Activated effector memory CD4-positive, alpha-beta T cell treated with Interleukin-2 at 50 U/mL for 16 hours (primary cell): ENCODE measurements around the gene PRKACB.
"Not testable (repeated sequence)": the region's sequence is repeated elsewhere in the genome, so short reads cannot be mapped to it uniquely, and the experiment has no call there.

ENCODE experiments used
- DNase-seq: peaks from one replicate; pipeline ENCODE4 v3.0.0-alpha.2; 2020

The PRKACB gene

DNA sequence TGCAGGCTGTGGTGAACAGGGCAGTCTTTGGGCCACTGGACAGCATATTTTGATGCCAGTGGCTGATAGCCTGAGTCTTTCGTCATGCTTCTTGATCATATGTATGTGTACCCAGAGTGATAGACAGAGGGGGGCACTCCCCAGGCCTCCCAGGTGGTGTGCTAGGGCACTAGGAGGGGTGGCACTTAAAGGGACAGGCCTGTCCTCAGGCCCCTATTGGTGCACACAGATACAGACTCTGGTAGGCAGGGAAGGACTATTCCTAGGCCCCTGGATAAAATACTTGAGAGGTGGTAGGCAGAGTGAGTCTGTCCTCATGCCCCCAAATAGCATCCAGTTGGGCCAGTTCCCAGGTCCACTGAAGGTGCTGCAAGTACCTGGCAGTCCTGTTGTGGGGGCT lies 80.8 kb downstream of the PRKACB start:
- no peak for DNase-seq

DNA sequence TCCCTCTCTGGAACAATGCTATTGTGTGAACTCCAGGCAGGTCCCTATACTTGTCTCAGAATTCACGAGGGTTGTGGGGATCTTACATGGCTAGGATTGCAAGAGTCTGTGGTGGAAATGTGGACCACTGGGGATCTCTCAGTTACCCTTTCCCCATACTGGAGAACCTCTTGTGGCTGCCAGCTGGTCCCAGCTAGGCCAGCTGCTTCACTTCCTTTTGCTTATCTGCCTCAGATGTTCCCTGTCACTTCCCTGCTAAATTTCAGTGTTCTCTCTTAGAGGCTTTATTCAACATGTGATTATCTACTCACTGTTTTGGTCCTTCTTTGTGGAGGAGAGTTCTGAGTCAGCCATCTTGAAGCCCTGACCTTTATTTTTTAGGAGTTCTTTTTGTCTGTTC lies 81.6 kb downstream of the PRKACB start:
- DNase-seq: no peak

DNA sequence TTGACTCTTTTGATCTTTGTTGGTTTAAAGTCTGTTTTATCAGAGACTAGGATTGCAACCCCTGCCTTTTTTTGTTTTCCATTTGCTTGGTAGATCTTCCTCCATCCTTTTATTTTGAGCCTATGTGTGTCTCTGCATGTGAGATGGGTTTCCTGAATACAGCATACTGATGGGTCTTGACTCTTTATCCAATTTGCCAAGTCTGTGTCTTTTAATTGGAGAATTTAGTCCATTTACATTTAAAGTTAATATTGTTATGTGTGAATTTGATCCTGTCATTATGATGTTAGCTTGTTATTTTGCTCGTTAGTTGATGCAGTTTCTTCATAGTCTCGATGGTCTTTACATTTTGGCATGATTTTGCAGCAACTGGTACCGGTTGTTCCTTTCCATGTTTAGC lies 88.6 kb downstream of the PRKACB start:
- not testable (repeated sequence) for DNase-seq

DNA sequence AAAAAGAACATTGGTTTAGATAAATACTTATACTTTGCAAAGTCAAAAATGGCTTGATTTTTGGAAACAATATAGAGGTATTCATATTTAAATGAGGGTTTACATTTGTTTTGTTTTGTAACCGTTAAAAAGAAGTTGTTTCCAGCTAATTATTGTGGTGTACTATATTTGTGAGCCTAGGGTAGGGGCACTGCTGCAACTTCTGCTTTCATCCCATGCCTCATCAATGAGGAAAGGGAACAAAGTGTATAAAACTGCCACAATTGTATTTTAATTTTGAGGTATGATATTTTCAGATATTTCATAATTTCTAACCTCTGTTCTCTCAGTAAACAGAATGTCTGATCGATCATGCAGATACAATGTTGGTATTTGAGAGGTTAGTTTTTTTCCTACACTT lies 92.2 kb downstream of the PRKACB start:
- DNase-seq: no peak

DNA sequence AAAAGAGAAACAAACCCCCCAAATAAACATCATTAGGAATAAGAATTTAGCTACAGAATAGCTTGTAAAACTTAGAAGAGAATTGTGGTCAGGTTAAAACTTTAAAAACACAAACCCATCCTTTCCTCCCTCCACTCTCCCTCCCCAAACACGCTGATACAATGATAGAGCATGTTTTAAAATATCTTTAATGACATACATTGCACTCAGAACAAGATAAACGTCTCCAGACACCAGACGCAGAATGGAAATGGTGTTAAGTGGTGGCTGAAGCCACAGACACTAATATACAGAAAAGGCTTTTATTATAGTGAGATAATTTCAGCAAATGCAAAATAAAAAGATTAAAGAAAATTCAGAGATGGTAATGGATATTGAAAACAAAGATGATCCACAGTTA lies 98.6 kb downstream of the PRKACB start:
- DNase-seq: no peak

DNA sequence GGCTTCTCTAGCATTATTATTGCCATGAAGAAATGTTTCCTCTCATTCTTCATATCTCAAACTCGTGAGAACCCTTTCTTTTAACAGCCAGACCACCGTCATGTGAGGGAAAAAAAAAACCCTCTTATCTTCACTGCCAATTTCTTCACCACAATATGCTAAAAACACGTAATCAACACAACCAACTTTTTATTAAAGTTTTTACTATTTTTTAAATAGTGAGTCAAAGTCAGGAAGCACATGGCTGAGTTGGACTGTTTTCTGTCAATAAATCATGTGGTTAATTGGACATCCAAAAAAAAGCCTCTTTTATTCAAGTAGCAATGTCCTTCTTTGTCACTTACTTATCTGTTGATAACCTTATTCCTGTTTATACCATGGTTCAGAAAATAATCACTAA lies 101.5 kb downstream of the PRKACB start:
- no peak for DNase-seq

DNA sequence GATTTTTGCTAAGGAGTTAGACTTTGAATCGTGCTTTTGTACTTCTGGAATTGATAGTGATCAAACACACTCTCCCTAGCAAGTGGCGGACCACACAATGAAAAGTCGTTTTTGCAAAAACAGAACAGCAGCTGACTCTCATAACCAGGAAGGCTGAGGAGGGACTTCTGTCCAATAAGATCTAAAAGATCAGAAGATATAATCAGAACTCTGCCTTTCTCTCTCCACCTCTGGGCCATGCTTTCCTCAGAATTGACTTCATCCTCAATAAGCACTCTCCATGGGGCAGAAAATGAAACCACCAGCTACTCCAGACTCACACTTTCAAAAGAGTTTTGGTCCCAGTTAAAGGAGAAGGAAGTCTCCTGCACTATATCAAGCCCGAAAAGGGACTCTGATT lies 102.1 kb downstream of the PRKACB start:
- no peak for DNase-seq

DNA sequence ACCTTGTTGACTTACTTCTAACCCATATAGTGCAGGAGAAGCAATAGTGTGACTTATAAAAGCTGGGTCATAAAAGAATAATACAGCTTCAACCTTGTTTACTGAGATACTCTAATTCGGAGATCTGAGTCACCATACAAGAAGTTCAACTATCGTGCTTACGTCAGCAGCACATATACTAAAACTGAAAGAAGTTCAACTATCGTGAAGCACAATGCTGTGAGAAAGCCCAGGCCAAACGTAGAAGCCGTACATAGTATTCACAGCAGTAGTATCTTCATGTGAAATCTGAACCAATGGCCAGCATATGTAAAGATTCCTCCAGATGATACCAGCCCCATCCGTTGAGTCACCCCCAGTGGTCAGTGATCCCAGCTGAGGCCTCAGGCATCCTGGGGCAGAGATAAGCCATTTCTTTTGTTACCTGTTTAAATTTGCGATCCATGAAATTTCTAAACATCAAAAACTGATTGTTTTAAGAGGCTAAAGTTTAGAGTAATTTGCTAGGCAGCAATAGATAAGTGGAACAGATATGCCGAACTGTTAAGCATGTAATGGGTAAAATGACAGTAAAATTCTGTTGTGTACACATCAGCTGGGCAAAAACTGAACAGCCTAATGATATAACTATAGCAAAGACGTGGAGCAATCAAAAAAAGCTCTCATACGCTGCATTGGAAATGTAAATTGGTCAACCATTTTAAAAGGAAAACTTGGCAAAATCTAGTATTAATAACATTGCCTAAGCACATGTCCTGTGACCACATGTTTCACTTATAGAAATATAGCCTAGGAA lies 103.6 kb downstream of the PRKACB start:
- DNase-seq: no peak

DNA sequence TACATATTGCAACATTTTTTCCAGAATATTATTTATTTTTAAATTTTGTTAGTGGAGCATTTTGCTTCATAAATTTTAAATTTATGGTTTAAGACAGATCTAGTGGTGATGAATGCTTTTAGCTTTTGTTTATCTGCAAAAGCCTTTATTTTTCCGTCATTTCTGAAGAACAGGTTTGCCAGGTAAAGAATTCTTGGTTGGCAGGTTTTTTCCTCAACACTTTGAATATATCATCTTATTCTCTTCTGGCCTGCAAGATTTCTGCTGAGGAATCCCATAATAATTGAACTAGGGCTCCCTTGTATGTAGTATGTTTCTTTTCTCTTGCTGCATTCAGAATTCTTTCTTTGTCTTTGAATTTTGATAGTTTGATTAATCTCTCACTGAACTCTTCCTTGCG lies 106.6 kb downstream of the PRKACB start:
- DNase-seq: no peak

DNA sequence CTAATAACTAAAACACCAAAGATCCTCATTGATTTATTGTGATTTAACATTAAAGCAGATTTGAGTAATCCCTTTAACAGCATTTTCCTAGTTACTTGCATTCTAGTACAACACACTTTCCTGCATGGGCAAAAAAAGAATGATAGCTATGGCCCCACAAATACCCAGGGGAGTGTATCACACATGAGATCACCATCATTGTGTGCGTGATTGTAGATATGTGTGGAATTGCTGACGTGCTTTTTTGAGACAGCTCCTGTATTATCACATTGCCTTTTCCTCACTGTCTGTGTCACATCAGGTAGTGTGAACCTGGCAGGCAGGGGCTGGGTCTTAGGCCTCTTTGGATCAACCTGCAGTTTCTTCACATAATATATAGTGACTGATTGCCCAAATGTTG lies 109.0 kb downstream of the PRKACB start:
- no peak for DNase-seq

DNA sequence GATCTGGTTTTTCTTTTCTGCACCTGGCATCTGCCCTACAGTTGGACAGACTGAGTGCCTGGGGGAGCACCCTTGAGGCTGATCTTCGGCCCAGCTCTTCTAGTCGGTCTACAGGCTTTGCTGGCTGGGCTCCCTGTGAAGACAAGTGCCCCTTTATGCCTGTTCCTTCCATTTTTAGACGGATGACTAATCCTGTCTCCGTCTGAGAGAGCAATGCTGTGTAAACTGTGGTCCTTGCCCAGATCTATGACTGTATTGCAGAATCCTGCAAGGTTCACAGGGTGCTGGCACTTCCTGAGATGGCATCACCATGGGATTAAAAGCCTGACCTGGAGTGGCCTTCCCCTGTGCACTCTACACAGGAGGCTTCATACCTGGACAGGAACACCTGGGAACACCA lies 109.8 kb downstream of the PRKACB start:
- DNase-seq: no peak

DNA sequence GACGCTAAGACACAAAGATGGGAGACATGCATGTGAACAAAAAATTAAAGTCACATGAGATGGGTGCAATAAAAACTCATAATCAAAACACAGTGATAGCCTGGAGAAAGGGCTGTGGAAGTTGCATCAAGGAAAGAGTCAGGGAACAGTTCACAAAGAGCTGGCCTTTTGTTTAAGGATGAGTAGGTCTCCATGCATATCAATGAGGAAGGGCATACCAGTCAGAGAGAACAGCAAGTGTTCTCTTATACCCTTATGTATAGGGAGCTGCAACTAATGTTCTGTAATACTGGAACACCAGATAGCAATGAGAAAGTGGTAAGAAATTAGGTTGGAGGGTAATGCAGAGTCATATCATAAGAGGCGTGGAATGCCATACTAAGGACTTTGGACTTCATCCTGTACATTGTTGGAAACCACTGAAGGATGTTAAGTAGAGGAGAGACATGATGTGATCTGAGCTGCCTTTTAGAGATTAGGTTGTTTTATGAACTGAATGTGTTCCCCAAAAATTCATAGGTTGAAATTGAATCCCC lies 110.7 kb downstream of the PRKACB start:
- DNase-seq: no peak

DNA sequence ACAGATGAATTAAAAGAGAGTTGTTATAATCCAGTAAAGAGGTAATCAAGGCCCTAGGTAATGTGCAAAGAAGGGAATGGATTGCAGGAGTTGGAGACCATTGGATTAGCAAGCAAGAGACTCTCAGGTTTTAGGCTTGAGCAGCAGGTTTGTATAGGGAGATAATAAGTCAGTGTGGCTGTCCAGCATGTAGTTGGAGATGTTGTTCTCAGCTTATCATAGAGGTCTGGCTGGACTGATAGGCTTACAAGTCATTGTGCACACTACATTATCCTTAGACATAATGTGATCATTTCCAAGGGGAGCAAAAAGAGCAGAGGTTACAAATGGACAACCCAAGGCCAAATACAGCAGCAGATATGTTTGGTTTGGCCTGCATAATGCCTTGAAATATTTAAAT lies 111.5 kb downstream of the PRKACB start:
- DNase-seq: no peak

DNA sequence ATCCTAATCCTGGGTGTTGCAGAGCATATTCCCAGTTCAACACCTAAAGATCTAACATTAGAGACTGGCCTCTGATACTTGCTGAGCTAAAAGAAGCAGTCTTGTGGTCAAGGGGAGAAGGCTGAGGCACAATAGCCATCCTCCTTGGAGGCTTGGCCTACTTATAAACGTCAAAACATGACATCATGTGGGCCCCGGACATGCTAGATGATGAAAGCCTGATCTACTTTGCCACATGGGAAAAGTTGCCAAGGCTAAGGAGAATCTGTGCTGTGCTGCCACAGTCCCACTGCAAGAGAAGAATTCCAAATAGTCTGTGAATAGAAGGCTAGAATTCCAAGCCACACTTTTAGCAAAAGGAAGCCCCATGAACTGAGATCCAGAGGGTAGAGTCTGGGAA lies 113.5 kb downstream of the PRKACB start:
- no peak for DNase-seq

DNA sequence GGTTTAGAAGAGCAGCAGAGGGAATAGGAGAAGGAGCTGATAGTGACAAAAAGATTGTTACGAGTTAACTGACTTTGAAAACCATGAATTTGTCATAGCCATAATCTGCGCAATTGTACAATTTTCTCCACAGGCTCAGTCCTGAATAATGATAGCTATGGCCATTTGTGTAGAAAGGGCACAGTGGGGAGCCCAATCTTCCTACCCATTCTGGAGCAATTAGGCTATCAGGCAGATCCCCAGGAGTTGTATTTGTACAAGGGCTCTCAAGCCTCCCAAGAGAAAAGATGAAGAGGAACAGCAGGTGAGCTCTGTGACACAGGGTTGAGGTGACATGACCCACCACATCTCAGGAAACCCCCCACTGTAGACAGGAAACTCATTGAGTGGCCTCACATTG lies 115.3 kb downstream of the PRKACB start:
- no peak for DNase-seq

DNA sequence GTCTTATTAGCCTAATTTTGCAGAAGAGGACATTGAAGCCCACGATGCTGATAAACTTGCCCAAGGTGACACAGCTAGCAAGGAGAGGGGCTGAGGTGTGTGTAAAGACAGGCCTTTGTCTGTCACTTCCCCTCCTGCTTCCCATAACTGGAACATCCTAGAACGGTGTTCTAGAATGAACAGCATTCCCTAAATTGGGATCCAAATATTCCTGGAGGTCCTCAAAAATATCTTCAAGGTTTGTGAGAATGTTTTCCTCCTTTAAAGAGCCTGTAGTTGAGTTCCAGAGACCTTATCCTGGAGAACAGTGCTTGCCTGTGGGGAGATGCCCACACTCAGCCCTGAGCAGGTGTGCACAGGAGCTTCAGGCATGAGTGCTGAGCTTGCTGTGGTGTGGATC lies 115.9 kb downstream of the PRKACB start:
- no peak for DNase-seq

DNA sequence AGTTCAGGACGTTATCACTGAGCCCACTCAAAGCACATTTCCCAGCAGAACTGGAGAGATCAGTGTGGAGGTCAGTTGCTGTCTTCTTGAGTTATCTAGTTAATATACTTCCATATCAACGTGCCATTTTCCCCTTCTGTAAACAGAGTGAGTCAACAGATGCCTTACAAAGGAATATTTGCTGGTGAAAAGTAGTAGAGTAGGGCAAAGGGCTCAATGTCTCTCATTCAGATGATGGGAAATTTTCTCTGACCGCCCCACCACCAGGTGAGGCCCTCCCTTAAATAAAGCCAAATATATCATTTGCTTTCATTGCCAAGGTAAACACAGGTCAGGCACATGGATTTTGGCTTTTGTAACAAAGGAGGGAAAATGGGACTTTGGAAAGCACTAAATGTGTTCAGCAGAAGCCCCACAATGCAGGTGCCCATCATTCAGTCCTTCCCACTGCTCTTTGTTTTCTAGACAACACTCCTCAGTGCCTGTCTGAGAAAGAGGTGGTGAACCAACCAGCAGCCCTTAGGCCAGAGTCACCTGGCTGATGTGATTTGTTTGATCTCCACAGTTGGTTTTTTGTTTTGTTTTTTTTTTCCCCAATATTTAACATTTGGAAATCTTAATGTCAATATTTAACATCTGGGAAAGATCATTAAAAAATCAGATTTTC lies 116.9 kb downstream of the PRKACB start:
- DNase-seq: no peak

DNA sequence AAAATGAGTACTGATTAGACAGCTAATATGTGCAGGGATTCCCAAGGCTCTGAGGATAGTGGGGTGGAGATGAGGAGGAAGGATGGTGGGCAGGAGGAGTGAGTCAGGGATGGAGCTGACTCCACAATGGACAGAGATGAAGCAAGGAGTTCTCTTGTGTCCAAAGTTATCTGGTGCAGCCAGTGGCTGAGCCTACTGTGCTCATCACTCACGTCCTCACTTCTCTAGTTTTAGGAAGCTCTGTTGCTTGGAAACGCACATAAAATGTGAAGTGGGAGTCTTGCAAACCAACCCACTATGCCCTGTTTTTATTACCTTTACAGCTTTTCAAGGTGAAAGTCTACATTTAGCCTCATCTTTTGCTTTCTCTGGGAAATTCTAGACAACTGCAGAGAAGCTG lies 120.9 kb downstream of the PRKACB start:
- no peak for DNase-seq

DNA sequence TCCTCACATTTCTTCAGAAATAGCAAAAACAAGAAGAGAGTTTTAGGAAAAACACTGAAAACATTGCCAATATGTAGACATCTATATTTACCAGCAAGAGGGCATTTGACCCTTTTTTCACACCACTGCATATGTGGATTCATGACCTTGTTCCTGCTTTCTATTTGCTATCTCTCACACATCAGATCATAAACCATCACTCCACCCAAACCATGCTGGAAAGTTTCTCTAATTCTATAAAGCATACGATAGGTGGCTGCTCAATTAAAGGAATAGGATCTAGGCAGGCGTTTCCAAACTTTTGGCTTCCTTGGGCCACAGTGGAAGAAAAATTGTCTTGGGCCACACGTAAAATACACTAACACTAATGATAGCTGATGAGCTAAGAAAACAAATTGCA lies 121.8 kb downstream of the PRKACB start:
- DNase-seq: no peak

DNA sequence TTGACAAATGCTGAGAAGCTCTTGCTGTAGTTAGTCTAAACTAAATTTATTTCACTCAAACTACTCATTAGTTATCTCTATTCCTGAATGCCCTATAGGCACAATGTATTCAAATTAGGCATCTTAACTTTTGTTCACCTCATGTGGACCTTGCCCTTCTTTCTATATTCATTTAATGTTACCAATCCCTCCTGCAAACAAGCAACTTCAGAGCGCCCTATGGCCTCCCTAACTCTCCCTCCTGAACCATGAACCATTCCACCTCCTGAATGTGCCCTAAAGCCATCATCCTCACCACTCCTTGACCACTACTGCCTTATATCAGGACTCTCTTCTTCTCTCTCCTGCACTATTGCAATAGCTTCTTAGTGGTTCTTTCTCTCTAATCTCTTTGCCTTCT lies 122.7 kb downstream of the PRKACB start:
- no peak for DNase-seq

DNA sequence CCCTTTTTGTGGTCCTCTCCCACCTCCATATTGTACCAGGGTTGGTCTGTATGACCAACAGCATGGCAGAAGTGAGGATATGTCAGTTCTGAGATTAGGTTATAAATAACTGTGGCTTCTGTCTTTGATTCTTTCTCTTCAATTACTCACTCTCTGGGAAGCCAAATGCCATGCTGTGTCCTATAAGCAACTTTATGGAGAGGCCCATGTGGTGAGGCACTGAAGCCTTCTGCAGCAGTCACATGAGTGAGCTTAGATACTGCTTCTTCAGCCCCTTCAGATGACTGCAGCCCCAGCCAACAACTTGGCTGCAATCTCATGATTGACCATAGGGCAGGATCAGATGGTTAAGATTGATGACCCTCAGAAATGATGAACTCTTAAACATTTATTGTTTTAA lies 123.4 kb downstream of the PRKACB start:
- DNase-seq: no peak

DNA sequence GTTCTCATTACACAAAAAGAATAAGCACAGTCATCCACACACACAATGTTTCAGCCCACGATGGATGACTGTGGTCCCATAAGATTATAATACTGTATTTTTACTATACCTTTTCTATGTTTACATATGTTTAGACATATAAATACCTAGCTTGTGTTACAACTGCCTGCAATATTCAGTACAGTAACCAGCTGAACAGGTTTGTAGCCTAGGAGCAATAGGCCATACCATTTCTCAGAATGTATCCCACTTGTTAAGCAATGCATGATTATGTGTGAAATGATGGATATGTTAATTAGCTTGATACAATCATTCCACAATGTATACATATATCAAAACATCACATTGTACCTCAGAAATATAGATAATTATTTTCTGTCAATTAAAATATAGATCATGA lies 124.3 kb downstream of the PRKACB start:
- no peak for DNase-seq

DNA sequence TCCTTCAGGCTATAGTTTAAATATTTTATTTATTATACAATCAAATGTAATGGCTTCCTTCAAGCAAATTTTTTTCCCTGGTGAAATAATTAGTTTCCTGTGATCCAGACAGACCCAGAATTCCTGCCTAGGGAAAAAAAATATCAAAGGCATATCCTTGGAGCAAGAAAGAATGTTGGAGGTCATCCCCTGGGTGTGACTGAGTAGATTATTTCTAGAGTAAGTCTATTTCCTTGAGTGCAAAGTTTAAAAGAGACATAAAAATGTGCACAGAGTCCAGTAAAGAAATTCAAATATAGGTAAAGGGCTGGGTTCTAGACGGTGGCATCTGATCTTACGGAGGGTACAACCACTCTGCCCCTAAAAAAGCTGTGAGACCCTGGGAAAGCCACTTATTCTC lies 125.2 kb downstream of the PRKACB start:
- DNase-seq: no peak

DNA sequence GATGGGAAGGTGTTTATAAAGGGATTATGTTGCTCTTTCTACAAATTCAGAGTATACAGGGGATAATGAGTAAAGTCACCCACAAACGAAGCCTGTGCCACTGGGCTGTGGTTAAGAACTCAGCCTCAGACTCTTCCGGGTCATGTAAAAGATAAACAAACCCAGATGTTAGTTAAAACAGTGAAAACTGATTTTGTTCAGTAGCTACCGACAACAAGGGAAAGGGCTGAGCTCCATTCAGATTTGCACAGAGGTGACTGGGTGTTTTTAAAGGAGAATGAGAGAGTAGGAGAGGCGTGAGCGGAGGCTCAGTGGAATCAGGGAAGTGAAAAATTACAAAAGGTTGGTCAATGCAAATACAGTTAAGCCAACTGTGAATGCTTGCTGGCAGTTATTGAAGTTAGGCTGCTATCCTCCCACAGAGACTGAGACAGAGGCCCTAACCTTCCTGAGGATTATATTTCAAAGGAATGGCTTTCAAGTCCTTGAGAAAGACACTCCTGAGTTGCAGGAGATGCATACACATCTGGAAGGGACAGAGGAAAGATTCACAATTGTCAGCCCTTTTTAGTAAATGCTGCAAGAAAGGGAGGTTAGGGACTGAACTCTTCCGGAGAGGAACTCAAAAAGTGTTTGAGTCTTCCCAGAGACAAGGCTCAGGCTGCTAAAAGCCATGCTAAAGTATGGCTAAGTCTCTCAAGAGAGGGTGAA lies 127.5 kb downstream of the PRKACB start:
- DNase-seq: no peak
